Cardiac fibroblast (primary cell): ENCODE measurements around the gene MTHFD2L.

ENCODE experiments used
- DNase-seq, 2 donors: peaks; one replicate each; pipeline versions ENCODE4 v3.0.0 to v3.0.0-alpha.2; 2010; ENCODE audit warnings: low read depth in 2 of 2
- H3K4me3 ChIP-seq, 2 donors: replicated peaks in 1 of 2; 1 replicate in 1 of 2; 2 replicates in 1 of 2; pipeline ENCODE4 v1.5.1; 2011; ENCODE audit warnings: low read depth in 2 of 2, low read length in 2 of 2, mild to moderate bottlenecking in 2 of 2, moderate library complexity in 1 of 2
- TF ChIP-seq, protein P1 (sequence below): IDR thresholded peaks from one replicate; pipeline ENCODE4 v1.5.1; 2011; ENCODE audit warnings: low read depth, mild to moderate bottlenecking, low read length, inconsistent platforms

MTHFD2L gene

DNA sequence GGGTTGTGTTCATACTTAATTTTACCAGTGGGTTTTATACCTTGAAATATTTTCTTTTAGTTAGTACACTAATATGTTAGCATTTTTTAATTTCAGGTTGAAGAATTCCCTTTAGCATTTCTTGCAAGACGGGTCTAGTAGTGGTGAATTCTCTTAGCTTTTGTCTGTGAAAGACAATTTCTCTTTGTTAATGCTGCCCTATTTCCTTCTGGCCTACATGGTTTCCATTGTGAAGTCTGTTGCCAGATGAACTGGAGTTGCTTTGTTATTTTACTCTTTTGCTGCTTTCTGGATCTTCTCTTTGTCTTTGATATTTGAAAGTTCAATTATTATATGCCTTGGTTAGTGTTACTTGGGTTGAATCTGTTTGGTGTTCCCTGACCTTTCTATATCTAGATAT, 25.0 kb upstream of the MTHFD2L start:
- TF ChIP-seq, protein P1, sequence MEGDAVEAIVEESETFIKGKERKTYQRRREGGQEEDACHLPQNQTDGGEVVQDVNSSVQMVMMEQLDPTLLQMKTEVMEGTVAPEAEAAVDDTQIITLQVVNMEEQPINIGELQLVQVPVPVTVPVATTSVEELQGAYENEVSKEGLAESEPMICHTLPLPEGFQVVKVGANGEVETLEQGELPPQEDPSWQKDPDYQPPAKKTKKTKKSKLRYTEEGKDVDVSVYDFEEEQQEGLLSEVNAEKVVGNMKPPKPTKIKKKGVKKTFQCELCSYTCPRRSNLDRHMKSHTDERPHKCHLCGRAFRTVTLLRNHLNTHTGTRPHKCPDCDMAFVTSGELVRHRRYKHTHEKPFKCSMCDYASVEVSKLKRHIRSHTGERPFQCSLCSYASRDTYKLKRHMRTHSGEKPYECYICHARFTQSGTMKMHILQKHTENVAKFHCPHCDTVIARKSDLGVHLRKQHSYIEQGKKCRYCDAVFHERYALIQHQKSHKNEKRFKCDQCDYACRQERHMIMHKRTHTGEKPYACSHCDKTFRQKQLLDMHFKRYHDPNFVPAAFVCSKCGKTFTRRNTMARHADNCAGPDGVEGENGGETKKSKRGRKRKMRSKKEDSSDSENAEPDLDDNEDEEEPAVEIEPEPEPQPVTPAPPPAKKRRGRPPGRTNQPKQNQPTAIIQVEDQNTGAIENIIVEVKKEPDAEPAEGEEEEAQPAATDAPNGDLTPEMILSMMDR: no peak
- no peak for DNase-seq
- no peak overlapping the region for H3K4me3 ChIP-seq

- TF ChIP-seq, protein P1: peak; percentile 79
- peak; percentile 97 to 99 for DNase-seq
- H3K4me3 ChIP-seq: no peak overlapping the region
These were observed 24.0 kb upstream of the MTHFD2L start for GRCh38 chr4:74133786-74134499.

DNA sequence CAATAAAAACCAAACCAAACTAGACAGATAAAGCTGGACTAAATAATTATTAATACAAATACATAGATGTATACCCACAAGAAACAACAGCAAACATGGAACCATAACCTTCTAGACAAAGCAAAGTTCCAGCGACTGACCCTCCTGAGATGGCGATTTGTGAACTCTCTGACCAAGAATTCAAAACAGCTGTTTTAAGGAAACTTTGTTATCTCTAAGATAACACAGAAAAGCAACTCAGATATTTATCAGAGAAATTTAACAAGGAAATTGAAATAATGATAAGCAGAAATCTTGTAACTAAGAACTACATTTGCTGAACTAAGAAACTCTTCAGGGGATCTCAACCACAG, 23.4 kb upstream of the MTHFD2L start:
- H3K4me3 ChIP-seq: no peak overlapping the region
- no peak for DNase-seq
- TF ChIP-seq, protein P1: no peak

DNA sequence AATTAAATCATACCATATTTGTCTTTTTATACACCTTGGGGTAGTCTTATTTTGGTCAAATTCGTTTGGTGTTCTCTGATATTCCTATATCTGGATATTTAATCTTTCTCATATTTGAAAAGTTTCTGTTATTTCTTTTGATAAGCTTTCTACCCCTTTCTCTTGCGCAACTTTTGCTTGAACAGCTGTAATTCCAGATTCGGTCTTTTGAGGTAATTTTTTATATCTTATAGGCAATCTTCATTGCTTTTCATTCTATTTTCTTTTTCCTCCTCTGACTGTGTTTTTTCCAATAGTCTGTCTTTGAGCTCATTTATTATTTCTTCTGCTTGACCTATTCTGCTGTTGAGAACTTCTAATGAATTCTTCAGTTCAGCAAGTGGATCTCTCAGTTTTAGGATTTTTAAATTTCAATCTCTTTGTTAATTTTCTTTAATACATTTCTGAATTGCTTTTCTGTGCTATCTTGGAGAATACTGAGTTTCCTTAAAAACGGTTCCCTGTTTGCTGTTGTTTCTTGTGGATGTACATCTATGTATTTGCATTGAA, 11.3 kb upstream of the MTHFD2L start:
- TF ChIP-seq, protein P1: no peak
- no peak overlapping the region for H3K4me3 ChIP-seq
- DNase-seq: no peak

DNA sequence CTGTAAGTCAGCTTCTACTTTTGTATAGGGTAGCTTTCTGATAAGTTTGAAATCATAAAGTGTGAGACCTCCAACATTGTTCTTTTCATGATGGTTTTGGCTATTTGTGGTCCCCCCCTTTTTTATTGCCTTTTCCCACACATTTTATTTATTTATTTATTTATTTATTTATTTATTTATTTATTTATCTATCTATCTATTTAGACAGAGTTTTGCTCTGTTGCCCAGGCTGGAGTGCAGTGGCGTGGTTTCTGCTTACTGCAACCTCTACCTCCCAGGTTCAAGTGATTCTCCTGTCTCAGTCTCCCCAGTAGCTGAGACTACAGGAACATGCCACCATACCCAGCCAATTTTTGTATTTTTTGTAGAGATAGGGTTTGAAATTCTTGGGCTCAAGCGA, 9.7 kb upstream of the MTHFD2L start:
- H3K4me3 ChIP-seq: no peak overlapping the region
- TF ChIP-seq, protein P1: no peak
- DNase-seq: no peak

- TF ChIP-seq, protein P1: no peak
- peak in 1 of 2 donors; percentile 11 for DNase-seq
- H3K4me3 ChIP-seq: no peak overlapping the region
These were observed 5.1 kb upstream of the MTHFD2L start for GRCh38 chr4:74152836-74153235.
